HepG2 (cell line): ENCODE data around the gene CD24. TPM values are rescaled to one million over a fixed set of nuclear protein-coding genes. Genes with fewer than 3 reads are reported as not detected.

Experiments
- AGO2 ChIP-seq: fragments of 200-400 bp; formaldehyde crosslinking; optimal IDR thresholded peaks from 2 replicates; pipeline ENCODE3; 2017; ENCODE audit warnings: mild to moderate bottlenecking, low read depth, low read length, moderate library complexity
- AKAP8 ChIP-seq: sonication (generic); formaldehyde crosslinking; IDR thresholded peaks from 2 replicates; pipeline ENCODE4 v1.5.1; 2020; ENCODE audit warnings: mild to moderate bottlenecking, missing genetic modification reagents
- ATRX ChIP-seq: sonication (generic); formaldehyde crosslinking; IDR thresholded peaks from 2 replicates; pipeline ENCODE4 v1.4.0; 2020; ENCODE audit warnings: missing genetic modification reagents, borderline replicate concordance
- CHCHD3 ChIP-seq: sonication (generic); formaldehyde crosslinking; IDR thresholded peaks from 2 replicates; pipeline ENCODE4 v1.8.0; 2022; ENCODE audit warnings: mild to moderate bottlenecking, missing genetic modification reagents, moderate library complexity
- DMAP1 ChIP-seq: IDR thresholded peaks from 2 replicates; pipeline ENCODE4 v1.6.1; 2016
- EP300 ChIP-seq, 3 experiments: sonication (generic) in 1 of 3; formaldehyde crosslinking in 1 of 3; IDR thresholded peaks; 2 replicates each; pipeline versions ENCODE4 v1.5.1 to v1.6.1; 2011 to 2020; ENCODE audit warnings: low read depth in 2 of 3, low read length in 2 of 3, borderline replicate concordance in 1 of 3, improper control_type of control experiment in 1 of 3, mild to moderate bottlenecking in 1 of 3, missing genetic modification reagents in 1 of 3, moderate library complexity in 1 of 3
- FOXM1 ChIP-seq: sonication (generic); formaldehyde crosslinking; IDR thresholded peaks from 2 replicates; pipeline ENCODE4 v1.5.0; 2020; ENCODE audit warnings: missing genetic modification reagents
- FOXO4 ChIP-seq: sonication (generic); formaldehyde crosslinking; conservative IDR thresholded peaks from 2 replicates; pipeline ENCODE4 v1.8.1; 2023; ENCODE audit warnings: missing genetic modification reagents
- HCFC1 ChIP-seq: fragments of 150-350 bp; IDR thresholded peaks from 2 replicates; pipeline ENCODE4 v1.6.1; 2014; ENCODE audit warnings: low read depth, low read length
- NFRKB ChIP-seq: fragments of 450-650 bp; IDR thresholded peaks from 2 replicates; pipeline ENCODE4 v1.6.1; 2017
- NKX3-1 ChIP-seq: sonication (generic); formaldehyde crosslinking; IDR thresholded peaks from 2 replicates; pipeline ENCODE4 v1.5.0; 2020; ENCODE audit warnings: missing genetic modification reagents
- POGK ChIP-seq: sonication (generic); formaldehyde crosslinking; conservative IDR thresholded peaks from 2 replicates; pipeline ENCODE4 v1.8.0; 2022; ENCODE audit warnings: mild to moderate bottlenecking, moderate library complexity, missing genetic modification reagents
- RELA ChIP-seq: sonication (generic); formaldehyde crosslinking; IDR thresholded peaks from 2 replicates; pipeline ENCODE4 v1.4.0; 2020; ENCODE audit warnings: missing genetic modification reagents
- SALL1 ChIP-seq: sonication (generic); formaldehyde crosslinking; IDR thresholded peaks from 2 replicates; pipeline ENCODE4 v1.8.0; 2022; ENCODE audit warnings: mild to moderate bottlenecking, missing genetic modification reagents
- SCMH1 ChIP-seq: sonication (generic); formaldehyde crosslinking; IDR thresholded peaks from 2 replicates; pipeline ENCODE4 v1.9.0; 2021; ENCODE audit warnings: missing genetic modification reagents, mild to moderate bottlenecking, borderline replicate concordance
- SP2 ChIP-seq: sonication (generic); formaldehyde crosslinking; IDR thresholded peaks from 2 replicates; pipeline ENCODE4 v1.5.1; 2020; ENCODE audit warnings: mild to moderate bottlenecking, missing genetic modification reagents
- TBP ChIP-seq: sonication (generic); formaldehyde crosslinking; IDR thresholded peaks from 2 replicates; pipeline ENCODE4 v1.5.0; 2020; ENCODE audit warnings: missing genetic modification reagents
- YEATS2 ChIP-seq: sonication (generic); formaldehyde crosslinking; IDR thresholded peaks from 2 replicates; pipeline ENCODE4 v1.4.0; 2020; ENCODE audit warnings: missing genetic modification reagents, borderline replicate concordance
- ZMAT5 ChIP-seq: sonication (generic); formaldehyde crosslinking; IDR thresholded peaks from 2 replicates; pipeline ENCODE4 v1.5.0; 2020; ENCODE audit warnings: mild to moderate bottlenecking, low read depth, missing genetic modification reagents, borderline replicate concordance
- ZNF337 ChIP-seq: sonication (generic); formaldehyde crosslinking; IDR thresholded peaks from 2 replicates; pipeline ENCODE4 v1.5.1; 2020; ENCODE audit warnings: missing genetic modification reagents, low read depth, mild to moderate bottlenecking, borderline replicate concordance
- ZNF883 ChIP-seq: sonication (generic); formaldehyde crosslinking; IDR thresholded peaks from 2 replicates; pipeline ENCODE4 v1.5.1; 2020; ENCODE audit warnings: mild to moderate bottlenecking, missing genetic modification reagents; ENCODE audit errors: not compliant biosample characterization
- polyA plus RNA-seq, 8 experiments: library from polyadenylated mRNA; depleted of rRNA in 3 of 8; stranded (reverse) in 7 of 8; unstranded in 1 of 8; fragments of >200 nt; fragmentation: Illumina TruSeq in 4 of 8; extraction: Trizol in 4 of 8; gene quantifications; 2 replicates each; pipeline versions ENCODE4 v1.2.1 to v1.2.3, GENCODE V29; 2011 to 2016; ENCODE audit warnings: low read depth in 4 of 8, missing spikeins in 1 of 8, mixed read lengths in 1 of 8; ENCODE audit not compliant: insufficient read depth in 1 of 8
- total RNA-seq, 5 experiments: library from RNA; depleted of rRNA; stranded (reverse); fragments of >200 nt; fragmentation: Illumina TruSeq; extraction: Trizol; gene quantifications; 2 replicates each; pipeline ENCODE4 v1.2.3, GENCODE V29; 2016; ENCODE audit warnings: low read depth in 1 of 5
- TF ChIP-seq, protein P1 (sequence below): sonication (generic); formaldehyde crosslinking; IDR thresholded peaks from 2 replicates; pipeline ENCODE4 v1.9.0; 2022; ENCODE audit warnings: missing genetic modification reagents, mild to moderate bottlenecking, borderline replicate concordance
- TF ChIP-seq, protein P2 (sequence below): sonication (generic); formaldehyde crosslinking; IDR thresholded peaks from 2 replicates; pipeline ENCODE4 v1.4.0; 2020; ENCODE audit warnings: missing genetic modification reagents, borderline replicate concordance

CD24 gene
- total and polyA plus RNA-seq, 2 of the 13 experiments (the other 11 are each of a cell fraction or from before 2014, with no cell fraction given): 11.3 to 30.5 TPM

GRCh38 chr6:106995640-106996039 is 21.1 kb upstream of the CD24 start (continued):
- TF ChIP-seq TBP (no peak), RELA (no peak), EP300 (IDR thresholded peaks at IDR 0.05; ENCODE audit: low read depth in 2 of 2, low read length in 2 of 2) (no peak), EP300 (CRISPR knock-in tag; IDR thresholded peaks at IDR 0.05; ENCODE audit: borderline replicate concordance) (no peak), POGK (CRISPR knock-in tag) (no peak), ZMAT5 (CRISPR knock-in tag) (no peak), AGO2 (no peak), SALL1 (CRISPR knock-in tag) (peak; percentile 82), CHCHD3 (CRISPR knock-in tag) (no peak), NFRKB (no peak), AKAP8 (no peak), FOXM1 (CRISPR knock-in tag) (no peak), HCFC1 (no peak), ATRX (no peak), ZNF337 (no peak), DMAP1 (CRISPR knock-in tag) (no peak), SP2 (CRISPR knock-in tag) (no peak), NKX3-1 (CRISPR knock-in tag) (no peak), FOXO4 (CRISPR knock-in tag) (no peak), SCMH1 (CRISPR knock-in tag) (no peak), ZNF883 (no peak), YEATS2 (CRISPR knock-in tag) (no peak)
- TF ChIP-seq, protein P1, sequence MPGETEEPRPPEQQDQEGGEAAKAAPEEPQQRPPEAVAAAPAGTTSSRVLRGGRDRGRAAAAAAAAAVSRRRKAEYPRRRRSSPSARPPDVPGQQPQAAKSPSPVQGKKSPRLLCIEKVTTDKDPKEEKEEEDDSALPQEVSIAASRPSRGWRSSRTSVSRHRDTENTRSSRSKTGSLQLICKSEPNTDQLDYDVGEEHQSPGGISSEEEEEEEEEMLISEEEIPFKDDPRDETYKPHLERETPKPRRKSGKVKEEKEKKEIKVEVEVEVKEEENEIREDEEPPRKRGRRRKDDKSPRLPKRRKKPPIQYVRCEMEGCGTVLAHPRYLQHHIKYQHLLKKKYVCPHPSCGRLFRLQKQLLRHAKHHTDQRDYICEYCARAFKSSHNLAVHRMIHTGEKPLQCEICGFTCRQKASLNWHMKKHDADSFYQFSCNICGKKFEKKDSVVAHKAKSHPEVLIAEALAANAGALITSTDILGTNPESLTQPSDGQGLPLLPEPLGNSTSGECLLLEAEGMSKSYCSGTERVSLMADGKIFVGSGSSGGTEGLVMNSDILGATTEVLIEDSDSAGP (CRISPR knock-in tag): no peak
- TF ChIP-seq, protein P2, sequence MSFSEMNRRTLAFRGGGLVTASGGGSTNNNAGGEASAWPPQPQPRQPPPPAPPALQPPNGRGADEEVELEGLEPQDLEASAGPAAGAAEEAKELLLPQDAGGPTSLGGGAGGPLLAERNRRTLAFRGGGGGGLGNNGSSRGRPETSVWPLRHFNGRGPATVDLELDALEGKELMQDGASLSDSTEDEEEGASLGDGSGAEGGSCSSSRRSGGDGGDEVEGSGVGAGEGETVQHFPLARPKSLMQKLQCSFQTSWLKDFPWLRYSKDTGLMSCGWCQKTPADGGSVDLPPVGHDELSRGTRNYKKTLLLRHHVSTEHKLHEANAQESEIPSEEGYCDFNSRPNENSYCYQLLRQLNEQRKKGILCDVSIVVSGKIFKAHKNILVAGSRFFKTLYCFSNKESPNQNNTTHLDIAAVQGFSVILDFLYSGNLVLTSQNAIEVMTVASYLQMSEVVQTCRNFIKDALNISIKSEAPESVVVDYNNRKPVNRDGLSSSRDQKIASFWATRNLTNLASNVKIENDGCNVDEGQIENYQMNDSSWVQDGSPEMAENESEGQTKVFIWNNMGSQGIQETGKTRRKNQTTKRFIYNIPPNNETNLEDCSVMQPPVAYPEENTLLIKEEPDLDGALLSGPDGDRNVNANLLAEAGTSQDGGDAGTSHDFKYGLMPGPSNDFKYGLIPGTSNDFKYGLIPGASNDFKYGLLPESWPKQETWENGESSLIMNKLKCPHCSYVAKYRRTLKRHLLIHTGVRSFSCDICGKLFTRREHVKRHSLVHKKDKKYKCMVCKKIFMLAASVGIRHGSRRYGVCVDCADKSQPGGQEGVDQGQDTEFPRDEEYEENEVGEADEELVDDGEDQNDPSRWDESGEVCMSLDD (CRISPR knock-in tag): no peak
